Uterus (tissue), 4 donors: ENCODE measurements around the gene CSNK2B. TPM values are rescaled to one million over a fixed set of nuclear protein-coding genes. Genes with fewer than 3 reads are reported as not detected.

Experiments
- DNase-seq, 2 donors: peaks; one replicate each; pipeline ENCODE4 v3.0.0-alpha.2; 2019 to 2020
- H3K27ac ChIP-seq, 2 donors: fragments of 200-600 bp; sonication (generic); 1 replicate in 1 of 2; 2 replicates in 1 of 2; pipeline ENCODE4 v1.5.1; 2016 to 2018
- H3K27me3 ChIP-seq, 2 donors: fragments of 200-600 bp; sonication (generic); one replicate each; pipeline ENCODE4 v1.5.1; 2018 to 2019; ENCODE audit warnings: control low read depth in 1 of 2
- H3K36me3 ChIP-seq, 2 donors: fragments of 200-600 bp; sonication (generic); one replicate each; pipeline ENCODE4 v1.5.1; 2019; ENCODE audit warnings: control low read depth in 1 of 2
- H3K4me1 ChIP-seq, 2 donors: fragments of 200-600 bp; sonication (generic); one replicate each; pipeline ENCODE4 v1.5.1; 2018 to 2019; ENCODE audit warnings: control low read depth in 1 of 2
- H3K4me3 ChIP-seq, 2 donors: fragments of 200-600 bp; sonication (generic); 1 replicate in 1 of 2; 2 replicates in 1 of 2; pipeline ENCODE4 v1.5.1; 2018 to 2019; ENCODE audit warnings: mild to moderate bottlenecking in 1 of 2
- H3K9me3 ChIP-seq, 2 donors: fragments of 200-600 bp; sonication (generic); one replicate each; pipeline ENCODE4 v1.5.1; 2019; ENCODE audit warnings: control low read depth in 1 of 2
- CTCF ChIP-seq, 4 experiments: fragments of 200-600 bp in 2 of 4; fragments of 450-650 bp in 2 of 4; sonication (generic) in 2 of 4; IDR thresholded peaks; one replicate each; pipeline ENCODE4 v1.5.1; 2016 to 2019; ENCODE audit warnings: antibody characterized with exemption in 4 of 4, mild to moderate bottlenecking in 2 of 4, moderate library complexity in 1 of 4
- POLR2A ChIP-seq, 2 donors: fragments of 450-650 bp; IDR thresholded peaks; one replicate each; pipeline ENCODE4 v1.6.1; 2016; ENCODE audit warnings: antibody characterized with exemption in 2 of 2, mild to moderate bottlenecking in 1 of 2, moderate library complexity in 1 of 2
- intact Hi-C: fragments of 100-400 bp; cut with DNase I; formaldehyde crosslinking; loops from one replicate; pipeline ENCODE4 v1.15.1; 2023; ENCODE audit warnings: low total_unique reads
- total RNA-seq, 4 donors: library from RNA; depleted of rRNA in 3 of 4; stranded (reverse); fragments of >200 nt in 3 of 4; gene quantifications; one replicate each; pipeline versions ENCODE4 v1.1.0 to v1.2.4, GENCODE V29; 2014 to 2023
- donor health status: DM: yes; HTN: yes; CAD: no.

The CSNK2B gene
- total RNA-seq, 4 donors from 2014 or later: 67.5 to 157 (median 107) TPM

- intact Hi-C loops: no loop called here
- DNase-seq: no peak
- TF ChIP-seq POLR2A (IDR thresholded peaks at IDR 0.05): no peak
- TF ChIP-seq CTCF (IDR thresholded peaks at IDR 0.05): no peak
- no peak overlapping the region for H3K27ac ChIP-seq
- H3K9me3 ChIP-seq: no peaks in the 10 kb centered on the region
- no peak overlapping the region for H3K4me3 ChIP-seq
- no peaks in the 10 kb centered on the region for H3K36me3 ChIP-seq
- H3K27me3 ChIP-seq: no peaks in the 10 kb centered on the region
- no peaks in the 10 kb centered on the region for H3K4me1 ChIP-seq
Observed at GRCh38 chr6:31710523-31711219, 44.8 kb downstream of the CSNK2B start.

GRCh38 chr6:31711233-31711632 lies 45.4 kb downstream of the CSNK2B start:
- intact Hi-C loops: no loop called here
- no peak for TF ChIP-seq POLR2A (IDR thresholded peaks at IDR 0.05)
- no peaks in the 10 kb centered on the region for H3K36me3 ChIP-seq
- H3K4me3 ChIP-seq: no peak overlapping the region
- no peak overlapping the region for H3K27ac ChIP-seq
- H3K27me3 ChIP-seq: no peaks in the 10 kb centered on the region
- DNase-seq: no peak
- H3K4me1 ChIP-seq: no peaks in the 10 kb centered on the region
- no peaks in the 10 kb centered on the region for H3K9me3 ChIP-seq

- TF ChIP-seq POLR2A (IDR thresholded peaks at IDR 0.05): no peak
- no peak for TF ChIP-seq CTCF (IDR thresholded peaks at IDR 0.05)
- DNase-seq: no peak
- Histone ChIP-seq H3K36me3 (no peaks in the 10 kb centered on the region), H3K27me3 (no peaks in the 10 kb centered on the region), H3K4me3 (no peak overlapping the region), H3K27ac (no peak overlapping the region), H3K9me3 (no peaks in the 10 kb centered on the region), H3K4me1 (no peaks in the 10 kb centered on the region)
- intact Hi-C loops: no loop called here
Observed at GRCh38 chr6:31712296-31712695, 46.4 kb downstream of the CSNK2B start.

GRCh38 chr6:31713465-31713864 lies 47.6 kb downstream of the CSNK2B start:
- DNase-seq: no peak

GRCh38 chr6:31713991-31714684 lies 48.3 kb downstream of the CSNK2B start:
- no peak overlapping the region for H3K27ac ChIP-seq
- H3K4me1 ChIP-seq: no peaks in the 10 kb centered on the region
- intact Hi-C loops: no loop called here
- no peak overlapping the region for H3K4me3 ChIP-seq
- no peaks in the 10 kb centered on the region for H3K36me3 ChIP-seq
- TF ChIP-seq POLR2A (IDR thresholded peaks at IDR 0.05): no peak
- no peak for TF ChIP-seq CTCF (IDR thresholded peaks at IDR 0.05)
- no peaks in the 10 kb centered on the region for H3K27me3 ChIP-seq
- DNase-seq: no peak
- H3K9me3 ChIP-seq: no peaks in the 10 kb centered on the region

More at GRCh38 chr6:31713465-31713864, 47.6 kb downstream of the CSNK2B start:
- TF ChIP-seq CTCF (IDR thresholded peaks at IDR 0.05) (no peak), POLR2A (IDR thresholded peaks at IDR 0.05) (no peak)
- Histone ChIP-seq H3K36me3 (no peaks in the 10 kb centered on the region), H3K9me3 (no peaks in the 10 kb centered on the region), H3K4me1 (no peaks in the 10 kb centered on the region), H3K4me3 (no peak overlapping the region), H3K27ac (no peak overlapping the region), H3K27me3 (no peaks in the 10 kb centered on the region)
- intact Hi-C loops: no loop called here
